GOT3 (cell line): ENCODE results near the gene ADGRD1.
"Not testable (repeated sequence)": the region's sequence is repeated elsewhere in the genome, so short reads cannot be mapped to it uniquely, and the experiment has no call there.

ENCODE experiments used
- DNase-seq: peaks from one replicate; lab custom pipeline; 2025; ENCODE audit warnings: mixed read lengths; lab: John Stamatoyannopoulos, UW

ADGRD1 gene

GRCh38 chr12:130937546-130937945 is 16.2 kb upstream of the ADGRD1 start:
- not testable (repeated sequence) for DNase-seq

GRCh38 chr12:130938186-130938585 is 15.5 kb upstream of the ADGRD1 start:
- no peak for DNase-seq

GRCh38 chr12:130944878-130945277 is 8.8 kb upstream of the ADGRD1 start:
- DNase-seq, result no peak

- DNase-seq, result no peak
Measured at GRCh38 chr12:130945786-130946492, 7.8 kb upstream of the ADGRD1 start.

- no peak for DNase-seq
Measured at GRCh38 chr12:130947028-130947613, 6.6 kb upstream of the ADGRD1 start.

GRCh38 chr12:130948136-130948535 is 5.6 kb upstream of the ADGRD1 start:
- no peak for DNase-seq

GRCh38 chr12:130948751-130949150 is 5.0 kb upstream of the ADGRD1 start:
- no peak for DNase-seq

- no peak for DNase-seq
Measured at GRCh38 chr12:130949806-130950205, 3.9 kb upstream of the ADGRD1 start.

- DNase-seq, result no peak
Measured at GRCh38 chr12:130951636-130952035, 2.1 kb upstream of the ADGRD1 start.

GRCh38 chr12:130952171-130952954 is 1.3 kb upstream of the ADGRD1 start:
- DNase-seq, result no peak

GRCh38 chr12:130954544-130954831 is 781 bp downstream of the ADGRD1 start:
- no peak for DNase-seq

GRCh38 chr12:130955238-130955816 is 1.6 kb downstream of the ADGRD1 start:
- no peak for DNase-seq

- DNase-seq, result no peak
Measured at GRCh38 chr12:130956009-130956408, 2.3 kb downstream of the ADGRD1 start.

- no peak for DNase-seq
Measured at GRCh38 chr12:130956456-130957303, 3.0 kb downstream of the ADGRD1 start.

GRCh38 chr12:130957304-130957621 is 3.6 kb downstream of the ADGRD1 start:
- DNase-seq, result no peak

GRCh38 chr12:130958557-130959140 is 4.9 kb downstream of the ADGRD1 start:
- no peak for DNase-seq

- no peak for DNase-seq
Measured at GRCh38 chr12:130959632-130960031, 5.9 kb downstream of the ADGRD1 start.

- DNase-seq, result no peak
Measured at GRCh38 chr12:130960058-130960457, 6.4 kb downstream of the ADGRD1 start.

GRCh38 chr12:130960787-130961186 is 7.1 kb downstream of the ADGRD1 start:
- no peak for DNase-seq

GRCh38 chr12:130961921-130962451 is 8.3 kb downstream of the ADGRD1 start:
- no peak for DNase-seq

GRCh38 chr12:130965214-130965613 is 11.5 kb downstream of the ADGRD1 start:
- DNase-seq, result no peak
